Heart right ventricle (tissue), 16 donors: ENCODE results near the gene CAMSAP1. TPM values are rescaled to one million over a fixed set of nuclear protein-coding genes. Genes with fewer than 3 reads are reported as not detected.

ENCODE experiments used
- ATAC-seq, 8 donors: fragments of 200-7000 bp; cut with Tn5 transposase; one replicate each; pipeline ENCODE4 v1.9.1; 2020; ENCODE audit warnings: mild to moderate bottlenecking in 8 of 8, moderate library complexity in 8 of 8, moderate number of reproducible peaks in 1 of 8
- DNase-seq, 2 donors: peaks; one replicate each; pipeline ENCODE4 v3.0.0-alpha.2; 2020
- H3K27ac ChIP-seq, 10 donors: fragments of 200-600 bp; sonication (generic) in 2 of 10; one replicate each; pipeline versions ENCODE4 v1.5.0 to v1.8.0; 2020 to 2022; ENCODE audit warnings: mild to moderate bottlenecking in 3 of 10
- H3K27me3 ChIP-seq, 7 donors: fragments of 200-600 bp; one replicate each; pipeline ENCODE4 v1.8.0; 2021 to 2022; ENCODE audit warnings: mild to moderate bottlenecking in 2 of 7
- H3K36me3 ChIP-seq, 9 donors: fragments of 200-600 bp; sonication (generic) in 1 of 9; one replicate each; pipeline versions ENCODE4 v1.5.0 to v1.8.0; 2020 to 2022; ENCODE audit warnings: mild to moderate bottlenecking in 2 of 9
- H3K4me1 ChIP-seq, 9 donors: fragments of 200-600 bp; sonication (generic) in 1 of 9; one replicate each; pipeline versions ENCODE4 v1.5.0 to v1.8.0; 2020 to 2022; ENCODE audit warnings: mild to moderate bottlenecking in 4 of 9
- H3K4me3 ChIP-seq, 10 donors: fragments of 200-600 bp; sonication (generic) in 2 of 10; one replicate each; pipeline versions ENCODE4 v1.5.0 to v1.8.0; 2020 to 2022; ENCODE audit warnings: mild to moderate bottlenecking in 7 of 10, moderate library complexity in 2 of 10
- H3K9me3 ChIP-seq, 11 donors: fragments of 200-600 bp in 10 of 11; sonication (generic) in 2 of 11; one replicate each; pipeline versions ENCODE4 v1.5.0 to v1.8.0; 2013 to 2022; ENCODE audit warnings: mild to moderate bottlenecking in 2 of 11, control low read depth in 1 of 11, moderate library complexity in 1 of 11
- WGBS, 2 donors: extraction: QIAGEN DNeasy Blood & Tissue Kit; methylation state at CpG; one replicate each; pipeline ENCODE4 v1.1.7; 2013; ENCODE audit warnings: inconsistent platforms in 1 of 2; 5-methylcytosine and 5-hydroxymethylcytosine counted together
- intact Hi-C, 10 donors: fragments of 100-400 bp; cut with DNase I; formaldehyde crosslinking; loops; one replicate each; pipeline versions ENCODE4 v1.11.1 to v1.14.2; 2022
- polyA plus RNA-seq, 2 donors: library from polyadenylated mRNA; stranded (reverse); fragments of 200-250 nt; gene quantifications; one replicate each; pipeline ENCODE4 v1.2.3, GENCODE V29; 2013
- total RNA-seq, 10 donors: library from RNA; stranded (reverse); fragmentation: NEBNext Ultra II Directional in 3 of 10; extraction: Animal tissue kit (Norgen Biotek cat#: 25700) in 3 of 10; gene quantifications; one replicate each; pipeline versions ENCODE4 v1.2.1 to v1.2.4, GENCODE V29; 2021 to 2023
- TF ChIP-seq, protein P1 (sequence below), 9 donors: fragments of 200-600 bp; sonication (generic) in 2 of 9; IDR thresholded peaks; one replicate each; pipeline versions ENCODE4 v1.5.0 to v1.8.0; 2021 to 2022; ENCODE audit warnings: antibody characterized with exemption in 9 of 9, mild to moderate bottlenecking in 5 of 9, moderate library complexity in 1 of 9
- donor health status: Arrhythmogenic right ventricular cardiomyopathy.
- donor health status: ischemic (EF 13 %, LVEDD 7.1; RV severe dilation, severe dysfunction).
- donor health status: healthy with polysubstance abuse.
- donor health status: DM: no; HTN: yes; CAD: no.
- donor health status: DM: no; HTN: no; CAD: no.
- donor health status: ischemic (EF 25% LVEDD 6.9; RV normal size, moderate dysfunction).
- donor health status: ischemic (EF 25% LVEDD 5.7; RV mildly dilated, moderate dysfunction).
- donor health status: healthy.
- donor health status: DM: yes; HTN: yes; CAD: no.
- donor health status: Ischemic cardiomyopathy.
- donor health status: ischemic (EF 35%, LVEDD 5.7; RV mildly dilated, moderate dysfunction).
- donor health status: nonischemic (EF 11% LVEDD 7.7; RV severe dilation, severe dysfunction).
- donor health status: DM: yes; HTN: yes; CAD: no.
- donor health status: PGD.
- donor health status: ischemic (EF 29% LVEDD 5.4; RV normal size, mild dysfunction).
- donor health status: nonischemic (EF 23%, LVEDD 6.1; RV moderate dilation, normal function).

CAMSAP1 gene
- total and polyA plus RNA-seq, 12 donors: 6.7 to 25.0 (median 19.4) TPM

DNA sequence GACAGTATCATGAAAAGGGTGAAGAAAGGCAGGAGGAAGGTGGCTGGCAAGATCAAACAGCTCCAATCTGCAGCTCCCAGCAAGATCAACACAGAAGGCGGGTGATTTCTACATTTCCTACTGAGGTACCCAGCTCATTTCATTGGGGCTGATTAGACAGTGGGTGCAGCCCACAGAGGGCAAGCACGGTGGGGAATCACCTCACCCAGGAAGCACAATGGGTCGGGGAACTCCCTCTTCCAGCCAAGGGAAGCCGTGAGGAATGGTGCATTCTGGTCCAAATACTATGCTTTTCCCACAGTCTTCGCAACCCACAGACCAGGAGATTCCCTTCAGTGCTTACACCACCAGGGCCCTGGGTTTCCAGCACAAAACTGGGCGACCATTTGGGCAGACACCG is 66.8 kb downstream of the CAMSAP1 start:
- TF ChIP-seq, protein P1, sequence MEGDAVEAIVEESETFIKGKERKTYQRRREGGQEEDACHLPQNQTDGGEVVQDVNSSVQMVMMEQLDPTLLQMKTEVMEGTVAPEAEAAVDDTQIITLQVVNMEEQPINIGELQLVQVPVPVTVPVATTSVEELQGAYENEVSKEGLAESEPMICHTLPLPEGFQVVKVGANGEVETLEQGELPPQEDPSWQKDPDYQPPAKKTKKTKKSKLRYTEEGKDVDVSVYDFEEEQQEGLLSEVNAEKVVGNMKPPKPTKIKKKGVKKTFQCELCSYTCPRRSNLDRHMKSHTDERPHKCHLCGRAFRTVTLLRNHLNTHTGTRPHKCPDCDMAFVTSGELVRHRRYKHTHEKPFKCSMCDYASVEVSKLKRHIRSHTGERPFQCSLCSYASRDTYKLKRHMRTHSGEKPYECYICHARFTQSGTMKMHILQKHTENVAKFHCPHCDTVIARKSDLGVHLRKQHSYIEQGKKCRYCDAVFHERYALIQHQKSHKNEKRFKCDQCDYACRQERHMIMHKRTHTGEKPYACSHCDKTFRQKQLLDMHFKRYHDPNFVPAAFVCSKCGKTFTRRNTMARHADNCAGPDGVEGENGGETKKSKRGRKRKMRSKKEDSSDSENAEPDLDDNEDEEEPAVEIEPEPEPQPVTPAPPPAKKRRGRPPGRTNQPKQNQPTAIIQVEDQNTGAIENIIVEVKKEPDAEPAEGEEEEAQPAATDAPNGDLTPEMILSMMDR (IDR thresholded peaks at IDR 0.05): no peak
- no peak for ATAC-seq
- intact Hi-C loops: no loop called here
- no peak for DNase-seq
- Histone ChIP-seq H3K4me1 (peaks cover 0 to 9% (median 0%) of the 10 kb centered on the region in 9 donors), H3K4me3 (no peak overlapping the region), H3K9me3 (peaks cover 0 to 22% (median 0%) of the 10 kb centered on the region in 11 donors), H3K27ac (no peak overlapping the region), H3K27me3 (no peaks in the 10 kb centered on the region), H3K36me3 (peaks cover 0 to 23% (median 3%) of the 10 kb centered on the region in 9 donors)
- 90 to 94% methylated on average over 7 of the region's 7 CpGs for WGBS, 2 donors

DNA sequence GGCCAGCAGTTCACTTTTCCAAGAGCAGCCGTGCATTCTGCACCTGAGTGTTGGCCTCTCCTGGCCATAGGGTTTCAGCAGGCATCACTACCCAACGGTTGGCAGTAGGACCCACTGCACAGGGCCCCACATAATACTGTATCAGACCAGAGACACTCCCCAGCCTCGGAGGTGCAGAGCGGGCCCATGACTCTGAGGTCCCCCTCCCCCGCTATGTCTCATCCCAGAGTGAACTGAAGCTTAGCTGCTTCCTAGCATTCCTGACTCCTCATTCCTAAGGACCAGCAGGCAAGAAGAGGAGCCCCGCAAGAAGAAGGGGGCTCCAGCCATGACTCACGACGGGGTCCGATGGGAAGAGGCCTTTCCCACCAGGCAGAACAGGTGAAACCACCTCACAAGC is 67.2 kb downstream of the CAMSAP1 start:
- H3K36me3 ChIP-seq: peaks cover 0 to 27% (median 3%) of the 10 kb centered on the region in 9 donors
- DNase-seq (no peak), ATAC-seq (no peak)
- H3K9me3 ChIP-seq: peaks cover 0 to 17% (median 0%) of the 10 kb centered on the region in 11 donors
- no peaks in the 10 kb centered on the region for H3K27me3 ChIP-seq
- peaks cover 0 to 9% (median 0%) of the 10 kb centered on the region in 9 donors for H3K4me1 ChIP-seq
- H3K4me3 ChIP-seq: no peak overlapping the region
- TF ChIP-seq, protein P1 (IDR thresholded peaks at IDR 0.05): no peak
- H3K27ac ChIP-seq: no peak overlapping the region
- 97% methylated on average over 9 of the region's 9 CpGs for WGBS, 2 donors
- intact Hi-C loops: no loop called here

DNA sequence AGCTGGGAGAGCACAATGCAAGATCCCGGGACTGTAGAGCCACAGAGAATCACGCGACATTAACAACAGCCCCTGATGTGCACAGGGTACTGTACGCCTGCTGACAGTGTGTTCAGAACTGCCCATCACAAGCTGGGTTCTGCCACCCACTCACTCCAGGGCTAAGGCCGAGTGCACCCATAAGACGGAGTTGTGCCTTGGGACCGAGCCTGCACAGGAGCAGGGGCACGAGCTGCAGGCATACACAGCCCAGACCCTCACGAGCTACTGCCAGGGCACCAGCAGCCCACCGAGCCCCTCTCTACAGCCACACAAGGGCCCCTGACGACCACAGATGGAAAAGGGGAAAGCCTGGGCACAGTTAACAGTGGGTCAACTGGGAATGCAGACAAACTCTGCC is 67.8 kb downstream of the CAMSAP1 start:
- WGBS, 2 donors: 95 to 99% methylated on average over 11 of the region's 11 CpGs
- no peak for DNase-seq

DNA sequence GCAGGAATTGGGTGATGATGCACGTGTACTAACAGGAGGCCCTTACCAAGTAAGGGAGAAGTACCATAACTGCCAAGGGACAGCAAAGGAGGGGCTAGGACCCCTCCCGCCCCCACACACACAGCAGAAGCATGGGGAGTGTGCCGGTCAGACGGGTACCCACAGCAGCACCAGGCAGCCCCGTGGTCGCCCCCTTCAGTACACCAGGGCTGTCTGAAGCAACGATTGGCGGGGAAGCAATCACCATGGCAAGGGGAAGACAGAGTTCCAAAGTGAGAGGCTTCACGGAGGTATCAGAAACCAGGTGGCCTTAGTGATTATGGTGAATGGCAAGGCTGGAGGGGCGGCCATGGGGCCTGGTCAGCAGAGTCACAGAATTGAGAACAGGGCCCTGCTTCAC is 72.2 kb downstream of the CAMSAP1 start:
- TF ChIP-seq, protein P1 (IDR thresholded peaks at IDR 0.05): no peak
- H3K36me3 ChIP-seq: peaks cover 0 to 17% (median 0%) of the 10 kb centered on the region in 9 donors
- DNase-seq (no peak), ATAC-seq (no peak)
- 93 to 94% methylated on average over 10 of the region's 10 CpGs for WGBS, 2 donors
- no peak overlapping the region for H3K4me3 ChIP-seq
- H3K27ac ChIP-seq: no peak overlapping the region
- no peaks in the 10 kb centered on the region for H3K9me3 ChIP-seq
- intact Hi-C loops: no loop called here
- H3K27me3 ChIP-seq: no peaks in the 10 kb centered on the region
- H3K4me1 ChIP-seq: no peaks in the 10 kb centered on the region

More for the DNA sequence above, 67.8 kb downstream of the CAMSAP1 start:
- Histone ChIP-seq H3K36me3 (peaks cover 0 to 29% (median 3%) of the 10 kb centered on the region in 9 donors), H3K4me1 (peaks cover 0 to 9% (median 0%) of the 10 kb centered on the region in 9 donors), H3K4me3 (no peak overlapping the region), H3K27me3 (no peaks in the 10 kb centered on the region), H3K9me3 (peaks cover 0 to 11% (median 0%) of the 10 kb centered on the region in 11 donors), H3K27ac (no peak overlapping the region)
- TF ChIP-seq, protein P1 (IDR thresholded peaks at IDR 0.05): no peak
- intact Hi-C loops: no loop called here
- ATAC-seq: no peak
